SK-N-SH (cell line): Measurements from ENCODE around the gene ZGLP1. TPM values are rescaled to one million over a fixed set of nuclear protein-coding genes. Genes with fewer than 3 reads are reported as not detected.
A peak's percentile ranks its signal among the peaks of the same experiment; 100 is the strongest.

Source experiments
- CTCF ChIA-PET: fragments of 300-600, 350-600 bp; formaldehyde crosslinking; extraction: SDS; loops from one replicate; lab custom pipeline; 2021; lab: Yijun Ruan, JAX
- POLR2A ChIA-PET: fragments of 350-600 bp; sonication (Branson Sonifier 250); formaldehyde crosslinking; extraction: SDS; loops from one replicate; lab custom pipeline; 2020; ENCODE audit warnings: antibody characterized with exemption, inconsistent platforms; lab: Yijun Ruan, JAX
- DNase-seq: peaks from one replicate; pipeline ENCODE4 v3.0.0; 2012
- H2AFZ ChIP-seq: fragments of 200-600 bp; sonication (generic); 2 replicates; pipeline ENCODE4 v1.8.1; 2016; ENCODE audit warnings: antibody characterized with exemption, mild to moderate bottlenecking, low read depth
- H3F3A ChIP-seq: fragments of 200-600 bp; sonication (generic); replicated peaks from 2 replicates; pipeline ENCODE3; 2016; ENCODE audit warnings: antibody characterized with exemption, mild to moderate bottlenecking; ENCODE audit not compliant: insufficient read depth
- H3K27ac ChIP-seq, 2 experiments: fragments of 200-500 bp in 1 of 2; fragments of 200-600 bp in 1 of 2; sonication (Bioruptor generic) in 1 of 2; sonication (generic), shearing (Covaris generic) in 1 of 2; 2 replicates each; pipeline versions ENCODE4 v1.5.1 to v1.6.1; 2014 to 2016; ENCODE audit warnings: low read depth in 2 of 2, inconsistent platforms in 1 of 2, low read length in 1 of 2, mild to moderate bottlenecking in 1 of 2, mixed read lengths in 1 of 2
- H3K27me3 ChIP-seq: fragments of 200-600 bp; sonication (generic), shearing (Covaris generic); 2 replicates; pipeline ENCODE4 v1.6.1; 2016; ENCODE audit warnings: mixed run types; ENCODE audit not compliant: insufficient read depth
- H3K36me3 ChIP-seq, 2 experiments: fragments of 200-500 bp in 1 of 2; fragments of 200-600 bp in 1 of 2; sonication (Bioruptor generic) in 1 of 2; sonication (generic) in 1 of 2; replicated peaks in 1 of 2; 2 replicates each; pipeline versions ENCODE3 to v1.5.1; 2014 to 2016; ENCODE audit warnings: low read length in 1 of 2, mild to moderate bottlenecking in 1 of 2; ENCODE audit not compliant: insufficient read depth in 2 of 2, control insufficient read depth in 1 of 2
- H3K4me1 ChIP-seq, 2 experiments: fragments of 200-500 bp in 1 of 2; fragments of 200-600 bp in 1 of 2; sonication (Bioruptor generic) in 1 of 2; sonication (generic), shearing (Covaris generic) in 1 of 2; 2 replicates each; pipeline versions ENCODE4 v1.5.1 to v1.6.1; 2014 to 2016; ENCODE audit warnings: low read depth in 1 of 2, low read length in 1 of 2, mixed run types in 1 of 2; ENCODE audit not compliant: insufficient read depth in 2 of 2, control insufficient read depth in 1 of 2
- H3K4me2 ChIP-seq: fragments of 200-600 bp; sonication (generic), shearing (Covaris generic); 2 replicates; pipeline ENCODE4 v1.6.1; 2017; ENCODE audit warnings: mixed run types
- H3K4me3 ChIP-seq, 2 experiments: fragments of 200-500 bp in 1 of 2; fragments of 200-600 bp in 1 of 2; sonication (Bioruptor generic) in 1 of 2; sonication (generic), shearing (Covaris generic) in 1 of 2; 2 replicates each; pipeline versions ENCODE4 v1.5.1 to v1.8.1; 2014 to 2016; ENCODE audit warnings: low read depth in 2 of 2, inconsistent platforms in 1 of 2, low read length in 1 of 2, mild to moderate bottlenecking in 1 of 2, mixed read lengths in 1 of 2, moderate library complexity in 1 of 2
- H3K79me2 ChIP-seq: fragments of 200-600 bp; sonication (generic); 2 replicates; pipeline ENCODE4 v1.8.1; 2017; ENCODE audit warnings: mild to moderate bottlenecking; ENCODE audit not compliant: insufficient read depth
- H3K9ac ChIP-seq: fragments of 200-600 bp; sonication (generic); 2 replicates; pipeline ENCODE4 v1.6.1; 2017; ENCODE audit warnings: mixed run types
- H3K9me2 ChIP-seq: fragments of 200-600 bp; sonication (generic); 2 replicates; pipeline ENCODE4 v1.6.1; 2017; ENCODE audit warnings: mixed run types
- H3K9me3 ChIP-seq: fragments of 200-600 bp; sonication (generic); 2 replicates; pipeline ENCODE4 v1.6.1; 2017; ENCODE audit warnings: mixed run types, mild to moderate bottlenecking, moderate library complexity
- H4K20me1 ChIP-seq: fragments of 200-600 bp; sonication (generic); 2 replicates; pipeline ENCODE4 v1.6.1; 2017; ENCODE audit warnings: mild to moderate bottlenecking, mixed run types; ENCODE audit not compliant: insufficient read depth
- EP300 ChIP-seq, 2 experiments: IDR thresholded peaks; 2 replicates each; pipeline versions ENCODE4 v1.4.0 to v1.6.1; 2012; ENCODE audit warnings: borderline replicate concordance in 1 of 2, low read depth in 1 of 2, low read length in 1 of 2
- FOSL2 ChIP-seq: IDR thresholded peaks from 2 replicates; pipeline ENCODE4 v1.4.0; 2012; ENCODE audit warnings: low read depth, mild to moderate bottlenecking, moderate library complexity, borderline replicate concordance
- GATA2 ChIP-seq: sonication (generic); formaldehyde crosslinking; IDR thresholded peaks from 2 replicates; pipeline ENCODE4 v1.5.0; 2020; ENCODE audit warnings: mild to moderate bottlenecking, missing genetic modification reagents
- MXI1 ChIP-seq: IDR thresholded peaks from 2 replicates; pipeline ENCODE4 v1.6.1; 2012; ENCODE audit warnings: mild to moderate bottlenecking, low read depth, low read length, improper control_type of control experiment
- NRF1 ChIP-seq: IDR thresholded peaks from 2 replicates; pipeline ENCODE4 v1.6.1; 2012; ENCODE audit warnings: low read depth, mild to moderate bottlenecking, low read length
- POLR2AphosphoS5 ChIP-seq: IDR thresholded peaks from 2 replicates; pipeline ENCODE4 v1.6.1; 2012; ENCODE audit warnings: low read depth, low read length
- RFX5 ChIP-seq: IDR thresholded peaks from 2 replicates; pipeline ENCODE4 v1.6.1; 2012; ENCODE audit warnings: mild to moderate bottlenecking, improper control_type of control experiment, low read length
- YY1 ChIP-seq: IDR thresholded peaks from 2 replicates; pipeline ENCODE4 v1.4.0; 2012; ENCODE audit warnings: low read depth, mild to moderate bottlenecking
- WGBS: methylation state at CpG from one replicate; pipeline ENCODE4 v1.1.6; 2017; ENCODE audit warnings: low lambda C conversion rate; 5-methylcytosine and 5-hydroxymethylcytosine counted together
- polyA plus RNA-seq, 3 experiments: library from polyadenylated mRNA; depleted of rRNA; stranded (reverse); fragments of >200 nt; gene quantifications; 2 replicates each; pipeline ENCODE4 v1.2.3, GENCODE V29; 2012
- TF ChIP-seq, protein P1 (sequence below): IDR thresholded peaks from 2 replicates; pipeline ENCODE4 v1.6.1; 2012; ENCODE audit warnings: mild to moderate bottlenecking, low read depth, low read length, moderate library complexity
- TF ChIP-seq, protein P2 (sequence below): IDR thresholded peaks from 2 replicates; pipeline ENCODE4 v1.4.0; 2012; ENCODE audit warnings: low read depth, borderline replicate concordance

ZGLP1 gene
- polyA plus RNA-seq, 1 of the 3 experiments (the other 2 are of a cell fraction) = 1.8 TPM

DNA sequence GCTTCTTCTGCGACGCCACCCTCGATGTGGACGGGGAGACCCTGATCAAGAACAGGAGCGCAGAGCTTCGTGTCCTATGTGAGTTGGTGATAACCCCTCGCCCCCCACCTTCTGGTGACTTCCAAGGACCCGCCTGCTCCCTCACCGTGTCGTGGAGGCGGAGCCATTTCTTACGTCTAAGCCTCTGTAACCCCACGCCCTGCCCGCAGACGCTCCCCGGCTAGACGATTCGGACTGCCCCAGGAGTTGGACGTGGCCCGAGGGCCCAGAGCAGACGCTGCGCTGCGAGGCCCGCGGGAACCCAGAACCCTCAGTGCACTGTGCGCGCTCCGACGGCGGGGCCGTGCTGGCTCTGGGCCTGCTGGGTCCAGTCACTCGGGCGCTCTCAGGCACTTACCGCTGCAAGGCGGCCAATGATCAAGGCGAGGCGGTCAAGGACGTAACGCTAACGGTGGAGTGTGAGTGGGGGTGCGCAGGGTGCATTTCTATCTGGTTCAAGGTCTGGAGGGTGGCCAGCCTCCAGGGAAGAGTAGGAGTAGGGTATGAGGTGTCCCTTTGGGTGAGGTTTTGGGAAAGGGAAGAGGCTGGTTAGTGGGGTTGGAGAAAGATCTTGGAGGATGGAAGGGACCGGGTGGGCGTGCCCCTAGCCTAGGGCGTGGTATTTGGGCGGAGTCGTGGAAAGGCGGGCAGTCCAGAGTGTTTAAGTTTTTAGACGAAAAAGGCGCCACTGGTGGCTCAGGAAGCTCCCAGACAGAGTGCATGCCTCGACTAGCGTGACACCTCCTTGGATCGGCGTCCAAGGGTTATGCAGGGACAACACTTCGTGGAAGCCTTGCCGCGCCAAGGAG is 16.6 kb downstream of the ZGLP1 start (continued):
- TF ChIP-seq EP300 (IDR thresholded peaks at IDR 0.05; ENCODE audit: borderline replicate concordance in 1 of 2, low read depth in 1 of 2, low read length in 1 of 2) = no peak
- TF ChIP-seq RFX5 = no peak
- TF ChIP-seq NRF1 = no peak
- no peak for TF ChIP-seq POLR2AphosphoS5

DNA sequence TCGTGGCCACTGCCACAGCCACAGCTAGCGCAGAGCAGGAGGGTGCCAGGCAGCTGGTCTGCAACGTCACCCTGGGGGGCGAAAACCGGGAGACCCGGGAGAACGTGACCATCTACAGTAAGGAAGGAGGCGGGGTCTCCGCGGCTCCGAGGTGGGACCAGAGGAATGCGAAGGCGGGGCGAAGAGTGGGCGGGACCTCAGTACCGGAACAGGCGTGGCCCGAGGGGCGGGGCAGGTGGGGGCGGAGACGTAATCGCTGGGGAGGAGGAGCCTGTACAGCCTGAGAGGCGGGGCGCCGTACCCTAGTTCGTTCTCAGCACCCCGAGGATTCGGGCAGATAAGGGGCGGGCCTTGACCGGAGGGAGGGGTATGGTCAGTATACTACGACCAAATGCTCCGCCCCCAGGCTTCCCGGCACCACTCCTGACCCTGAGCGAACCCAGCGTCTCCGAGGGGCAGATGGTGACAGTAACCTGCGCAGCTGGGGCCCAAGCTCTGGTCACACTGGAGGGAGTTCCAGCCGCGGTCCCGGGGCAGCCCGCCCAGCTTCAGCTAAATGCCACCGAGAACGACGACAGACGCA is 17.3 kb downstream of the ZGLP1 start:
- Histone ChIP-seq H2AFZ (peak overlapping the region; percentile 61; the same call in 1 of the 2 replicates), H3K9me2 (no peaks in the 10 kb centered on the region), H3K27ac (no peak overlapping the region), H3K4me1 (peaks cover 0 to 39% of the 10 kb centered on the region in 2 experiments; a peak in 1 of 4 replicates), H4K20me1 (no peaks in the 10 kb centered on the region), H3K36me3 (no peaks in the 10 kb centered on the region), H3K4me2 (peak overlapping the region; percentile 98), H3K9me3 (no peaks in the 10 kb centered on the region), H3K27me3 (no peaks in the 10 kb centered on the region; the same call in 1 of the 2 replicates), H3K9ac (no peak overlapping the region), H3K79me2 (no peaks in the 10 kb centered on the region), H3K4me3 (peak overlapping the region; percentile 45 to 77), H3F3A (peaks cover 3% of the 10 kb centered on the region)
- CTCF ChIA-PET = interaction anchor here (1.0 to 2.9 kb wide), 8 partner anchors 22 to 153 kb away, joined by 3 to 21 read pairs (median 5); partner anchors contain the start of gene ICAM1
- WGBS = 1% methylated on average over 11 of the region's 45 CpGs
- DNase-seq = peak; percentile 92
- POLR2A ChIA-PET = interaction anchor here (1.1 kb wide), 1 partner anchor 9 kb away, joined by 3 read pairs; no protein-coding TSS in a partner anchor
- TF ChIP-seq GATA2 (no peak), YY1 (no peak), MXI1 (no peak), FOSL2 (no peak)
- TF ChIP-seq, protein P1, sequence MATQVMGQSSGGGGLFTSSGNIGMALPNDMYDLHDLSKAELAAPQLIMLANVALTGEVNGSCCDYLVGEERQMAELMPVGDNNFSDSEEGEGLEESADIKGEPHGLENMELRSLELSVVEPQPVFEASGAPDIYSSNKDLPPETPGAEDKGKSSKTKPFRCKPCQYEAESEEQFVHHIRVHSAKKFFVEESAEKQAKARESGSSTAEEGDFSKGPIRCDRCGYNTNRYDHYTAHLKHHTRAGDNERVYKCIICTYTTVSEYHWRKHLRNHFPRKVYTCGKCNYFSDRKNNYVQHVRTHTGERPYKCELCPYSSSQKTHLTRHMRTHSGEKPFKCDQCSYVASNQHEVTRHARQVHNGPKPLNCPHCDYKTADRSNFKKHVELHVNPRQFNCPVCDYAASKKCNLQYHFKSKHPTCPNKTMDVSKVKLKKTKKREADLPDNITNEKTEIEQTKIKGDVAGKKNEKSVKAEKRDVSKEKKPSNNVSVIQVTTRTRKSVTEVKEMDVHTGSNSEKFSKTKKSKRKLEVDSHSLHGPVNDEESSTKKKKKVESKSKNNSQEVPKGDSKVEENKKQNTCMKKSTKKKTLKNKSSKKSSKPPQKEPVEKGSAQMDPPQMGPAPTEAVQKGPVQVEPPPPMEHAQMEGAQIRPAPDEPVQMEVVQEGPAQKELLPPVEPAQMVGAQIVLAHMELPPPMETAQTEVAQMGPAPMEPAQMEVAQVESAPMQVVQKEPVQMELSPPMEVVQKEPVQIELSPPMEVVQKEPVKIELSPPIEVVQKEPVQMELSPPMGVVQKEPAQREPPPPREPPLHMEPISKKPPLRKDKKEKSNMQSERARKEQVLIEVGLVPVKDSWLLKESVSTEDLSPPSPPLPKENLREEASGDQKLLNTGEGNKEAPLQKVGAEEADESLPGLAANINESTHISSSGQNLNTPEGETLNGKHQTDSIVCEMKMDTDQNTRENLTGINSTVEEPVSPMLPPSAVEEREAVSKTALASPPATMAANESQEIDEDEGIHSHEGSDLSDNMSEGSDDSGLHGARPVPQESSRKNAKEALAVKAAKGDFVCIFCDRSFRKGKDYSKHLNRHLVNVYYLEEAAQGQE = no peak
- TF ChIP-seq, protein P2, sequence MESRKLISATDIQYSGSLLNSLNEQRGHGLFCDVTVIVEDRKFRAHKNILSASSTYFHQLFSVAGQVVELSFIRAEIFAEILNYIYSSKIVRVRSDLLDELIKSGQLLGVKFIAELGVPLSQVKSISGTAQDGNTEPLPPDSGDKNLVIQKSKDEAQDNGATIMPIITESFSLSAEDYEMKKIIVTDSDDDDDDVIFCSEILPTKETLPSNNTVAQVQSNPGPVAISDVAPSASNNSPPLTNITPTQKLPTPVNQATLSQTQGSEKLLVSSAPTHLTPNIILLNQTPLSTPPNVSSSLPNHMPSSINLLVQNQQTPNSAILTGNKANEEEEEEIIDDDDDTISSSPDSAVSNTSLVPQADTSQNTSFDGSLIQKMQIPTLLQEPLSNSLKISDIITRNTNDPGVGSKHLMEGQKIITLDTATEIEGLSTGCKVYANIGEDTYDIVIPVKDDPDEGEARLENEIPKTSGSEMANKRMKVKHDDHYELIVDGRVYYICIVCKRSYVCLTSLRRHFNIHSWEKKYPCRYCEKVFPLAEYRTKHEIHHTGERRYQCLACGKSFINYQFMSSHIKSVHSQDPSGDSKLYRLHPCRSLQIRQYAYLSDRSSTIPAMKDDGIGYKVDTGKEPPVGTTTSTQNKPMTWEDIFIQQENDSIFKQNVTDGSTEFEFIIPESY = no peak
